ENCODE results near the gene BCAS3.
"Not testable (repeated sequence)": the region's sequence is repeated elsewhere in the genome, so short reads cannot be mapped to it uniquely, and the experiment has no call there.

Gene BCAS3

DNA sequence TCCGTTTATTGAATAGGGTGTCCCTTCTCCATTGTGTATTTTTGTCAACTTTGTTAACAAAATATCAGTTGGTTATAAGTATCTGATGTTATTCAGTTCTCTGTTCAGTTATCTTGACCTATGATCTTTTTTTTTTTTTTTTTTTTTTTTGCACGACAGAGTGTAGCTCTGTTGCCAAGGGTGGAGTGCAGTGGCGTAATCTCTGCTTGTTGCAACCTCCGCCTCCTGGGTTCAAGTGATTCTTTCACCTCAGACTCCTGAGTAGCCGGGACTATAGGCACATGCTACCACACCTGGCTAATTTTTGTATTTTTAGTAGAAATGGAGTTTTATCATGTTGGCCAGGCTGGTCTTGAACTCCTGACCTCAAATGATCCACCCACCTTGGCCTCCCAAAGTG is 215.8 kb downstream of the BCAS3 start:
- no peak for DNase-seq

DNA sequence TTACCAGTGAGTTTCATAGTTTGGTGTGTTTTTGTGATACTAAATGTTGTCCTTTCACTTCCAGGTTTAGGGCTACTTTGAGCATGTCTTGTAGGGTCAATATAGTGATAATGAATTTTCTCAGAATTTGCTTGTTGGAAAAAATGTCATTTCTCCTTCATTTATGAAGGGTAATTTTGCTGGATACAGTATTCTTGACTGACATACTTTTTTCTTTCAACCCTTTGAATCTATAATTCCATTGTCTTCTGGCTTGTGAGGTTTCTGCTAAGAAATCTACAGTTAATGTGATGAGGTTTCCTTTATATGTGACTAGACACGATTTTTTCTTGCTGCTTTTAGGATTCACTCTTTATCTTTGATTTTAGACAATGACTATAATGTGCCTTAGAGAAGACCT is 219.3 kb downstream of the BCAS3 start:
- no peak for DNase-seq

DNA sequence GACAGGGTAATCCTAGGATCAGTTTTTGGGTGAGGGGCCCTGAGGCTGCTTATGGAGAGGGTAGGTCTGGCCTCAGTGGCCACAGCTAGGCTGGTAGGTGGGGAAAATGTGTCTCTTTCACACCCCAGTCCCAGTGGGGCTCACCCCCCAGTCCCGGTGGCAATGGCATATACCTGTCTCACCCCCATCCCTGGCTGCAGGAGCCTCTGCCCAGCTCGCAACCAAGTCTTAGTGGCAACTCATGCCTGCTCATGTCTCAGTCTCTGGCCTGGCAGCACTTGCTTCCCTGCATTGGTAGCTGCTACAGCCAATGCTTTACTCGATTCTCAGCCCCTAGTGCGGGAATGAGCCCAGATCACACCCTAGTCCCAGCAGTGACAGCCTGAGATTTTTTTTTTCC is 221.5 kb downstream of the BCAS3 start:
- no peak for DNase-seq

DNA sequence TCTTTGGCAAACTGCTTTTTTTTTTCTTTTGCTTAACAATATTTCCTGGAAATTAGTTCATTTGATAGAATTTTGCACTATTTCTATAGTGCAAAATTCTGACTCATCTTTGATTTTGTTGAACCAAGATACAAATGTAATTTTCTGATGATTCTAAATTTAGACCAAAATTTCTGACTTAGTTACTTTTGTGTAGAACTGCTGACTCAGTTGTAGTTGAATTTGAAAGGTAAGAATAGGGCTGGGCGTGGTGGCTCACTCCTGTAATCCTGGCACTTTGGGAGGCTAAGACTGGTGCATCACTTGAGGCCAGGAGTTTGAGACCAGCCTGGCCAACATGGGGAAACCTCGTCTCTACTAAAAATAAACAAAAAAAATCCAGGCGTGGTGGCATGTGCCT is 223.0 kb downstream of the BCAS3 start:
- no peak for DNase-seq

DNA sequence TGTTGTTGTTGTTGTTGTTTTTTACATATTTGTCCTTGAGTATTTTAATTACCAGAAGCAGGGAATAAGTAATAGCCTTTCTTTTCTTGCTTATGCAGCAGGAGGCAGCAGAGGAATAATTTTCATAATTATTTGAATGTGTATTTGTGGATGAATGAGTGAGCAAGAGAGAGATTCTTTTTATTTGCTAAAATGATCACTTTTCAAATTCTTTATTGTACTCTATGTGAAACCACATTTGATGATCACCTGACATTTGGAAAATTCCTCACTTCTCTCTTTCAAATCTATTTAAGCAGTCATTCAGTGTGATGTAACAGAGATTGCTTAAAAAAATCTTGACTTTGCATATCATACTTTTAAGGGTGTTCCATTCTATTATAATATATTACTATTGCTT is 223.6 kb downstream of the BCAS3 start:
- DNase-seq, result no peak

DNA sequence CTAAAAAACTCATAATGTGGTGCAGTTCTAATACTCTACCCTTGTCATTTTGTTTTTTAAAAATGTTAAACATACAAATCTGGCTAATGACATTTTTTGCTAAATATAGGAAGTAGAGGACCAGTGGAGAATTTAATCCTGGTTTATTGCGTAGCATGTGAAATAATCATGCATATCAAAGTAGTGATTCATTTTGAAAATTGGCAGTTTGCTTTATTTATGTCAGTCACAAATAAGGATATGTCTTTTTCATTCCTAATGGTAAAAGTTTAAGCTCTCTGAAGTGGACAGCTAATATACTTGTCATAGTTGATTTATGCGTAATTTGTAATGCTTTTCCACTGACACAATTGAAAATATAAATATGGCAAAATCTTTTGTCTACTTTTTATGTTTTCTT is 224.2 kb downstream of the BCAS3 start:
- no peak for DNase-seq

DNA sequence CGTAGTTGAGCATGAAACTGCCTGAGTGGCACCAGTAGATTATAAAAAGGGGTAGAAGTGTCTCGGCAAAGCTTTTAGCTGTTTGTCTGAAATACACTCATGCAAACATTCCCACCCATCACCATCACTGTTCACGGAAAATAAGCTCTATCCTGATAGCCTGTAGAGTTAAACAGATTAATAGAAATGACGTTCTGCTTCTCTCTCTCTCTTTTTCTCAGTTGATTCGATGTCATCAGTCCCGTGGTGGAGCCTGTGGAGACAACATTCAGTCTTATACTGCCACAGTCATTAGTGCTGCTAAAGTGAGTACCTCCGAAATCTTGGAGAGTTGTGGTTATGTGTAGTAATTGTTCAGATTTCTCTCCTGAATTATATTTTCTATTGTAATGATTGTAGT is 224.7 kb downstream of the BCAS3 start:
- DNase-seq, result no peak

DNA sequence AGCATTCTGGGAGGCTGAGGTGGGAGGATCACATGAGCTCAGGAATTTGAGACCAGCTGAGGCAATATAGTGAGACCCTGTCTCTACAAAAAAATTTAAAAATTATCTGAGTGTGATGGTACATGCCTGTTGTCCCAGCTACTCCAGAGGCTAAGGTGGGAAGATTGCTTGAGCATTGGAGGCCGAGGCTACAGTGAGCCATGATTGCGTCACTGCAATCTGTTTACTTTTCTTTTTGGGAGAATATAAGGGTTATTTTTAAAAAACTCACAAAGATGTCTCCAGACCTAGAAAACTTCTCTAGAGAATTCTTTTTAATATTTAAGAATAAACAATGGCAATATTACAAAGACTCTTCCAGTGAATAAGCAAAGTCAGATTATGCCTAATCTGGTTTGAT is 226.9 kb downstream of the BCAS3 start:
- no peak for DNase-seq

DNA sequence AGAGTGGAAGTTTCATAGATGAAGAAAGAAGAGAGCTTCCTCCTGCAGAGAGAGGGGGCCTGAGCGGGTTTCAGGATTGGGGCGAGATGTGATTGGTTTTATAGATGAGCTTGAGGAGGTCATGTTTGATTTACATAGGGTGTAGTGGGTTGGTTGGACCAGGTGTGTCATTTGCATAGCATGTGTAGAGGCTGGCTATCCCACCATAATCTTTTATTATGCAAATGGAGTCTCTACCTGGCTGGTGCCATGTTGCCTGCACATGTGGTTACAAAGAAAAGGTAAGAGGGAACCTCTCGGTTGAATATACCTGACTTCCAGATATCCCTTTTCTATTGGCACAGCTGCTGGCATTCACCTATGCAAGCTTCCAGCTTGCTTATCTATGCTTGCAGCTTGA is 228.1 kb downstream of the BCAS3 start:
- DNase-seq, result no peak

DNA sequence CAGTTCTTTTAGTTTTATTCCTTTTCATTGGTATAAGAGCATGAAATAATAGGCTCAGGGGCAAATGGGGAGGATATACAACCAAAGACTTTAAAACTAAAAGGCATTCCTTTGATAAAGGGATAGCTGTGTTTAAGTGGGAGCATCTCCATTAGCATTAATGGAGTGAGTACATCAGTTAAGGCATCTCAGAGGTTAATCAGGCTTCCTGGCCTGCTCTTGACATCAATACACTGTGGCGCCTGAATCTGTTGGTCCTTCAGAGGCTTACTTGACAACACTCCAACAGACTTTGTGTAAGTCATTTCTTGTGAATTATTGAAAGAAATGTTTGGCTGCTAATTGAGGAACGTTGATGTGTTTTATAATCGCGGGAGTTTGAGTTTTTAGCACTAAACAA is 230.7 kb downstream of the BCAS3 start:
- DNase-seq, result no peak

DNA sequence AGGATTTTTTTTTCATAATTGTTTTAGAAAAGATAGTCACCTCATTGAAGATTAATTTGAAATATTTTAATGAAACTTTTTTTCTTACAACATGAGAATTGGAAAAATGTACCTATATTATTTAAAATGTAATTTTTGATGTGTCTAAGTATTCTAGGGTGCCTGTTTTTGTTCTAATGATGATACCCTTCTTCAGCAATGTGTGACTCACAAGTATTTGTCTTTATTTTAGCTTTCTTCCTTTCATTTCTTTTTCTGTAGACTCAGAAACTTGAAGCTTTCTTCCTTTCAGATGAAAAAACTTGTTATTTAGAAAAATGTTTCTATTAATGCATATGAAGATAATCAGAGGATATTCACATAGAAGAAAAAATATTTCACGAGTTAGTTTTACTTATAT is 231.8 kb downstream of the BCAS3 start:
- no peak for DNase-seq

DNA sequence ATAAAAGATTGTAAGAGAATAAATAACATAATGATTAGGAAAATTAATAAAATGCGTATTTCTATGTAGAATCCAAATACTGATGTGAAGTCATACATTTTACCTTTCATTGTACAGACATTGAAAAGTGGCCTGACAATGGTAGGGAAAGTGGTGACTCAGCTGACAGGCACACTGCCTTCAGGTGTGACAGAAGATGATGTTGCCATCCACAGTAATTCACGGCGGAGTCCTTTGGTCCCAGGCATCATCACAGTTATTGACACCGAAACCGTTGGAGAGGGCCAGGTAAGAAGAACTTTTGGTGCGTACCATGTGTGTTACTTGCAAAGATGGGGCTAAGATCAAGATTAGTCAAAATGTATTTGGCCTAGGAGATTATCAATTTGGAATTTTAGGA is 232.8 kb downstream of the BCAS3 start:
- no peak for DNase-seq

DNA sequence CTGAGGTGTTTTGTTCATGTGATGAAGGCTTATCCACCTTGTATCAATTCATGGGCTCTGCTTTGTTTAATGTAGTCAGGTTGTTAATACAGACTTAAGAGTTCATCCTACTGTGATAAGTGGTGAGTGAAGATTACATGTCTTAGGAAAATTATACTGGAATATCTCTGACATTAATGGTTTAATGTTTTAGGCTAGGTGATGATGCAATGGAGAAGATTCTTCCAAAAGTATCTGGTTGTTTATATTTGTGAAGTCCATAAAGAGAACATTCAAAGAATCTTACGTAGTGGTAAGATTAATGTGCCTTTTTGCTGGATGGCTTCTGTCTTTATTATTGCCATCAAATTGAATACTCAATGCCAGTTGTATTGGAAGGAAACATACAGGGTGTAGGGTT is 236.4 kb downstream of the BCAS3 start:
- DNase-seq, result no peak

DNA sequence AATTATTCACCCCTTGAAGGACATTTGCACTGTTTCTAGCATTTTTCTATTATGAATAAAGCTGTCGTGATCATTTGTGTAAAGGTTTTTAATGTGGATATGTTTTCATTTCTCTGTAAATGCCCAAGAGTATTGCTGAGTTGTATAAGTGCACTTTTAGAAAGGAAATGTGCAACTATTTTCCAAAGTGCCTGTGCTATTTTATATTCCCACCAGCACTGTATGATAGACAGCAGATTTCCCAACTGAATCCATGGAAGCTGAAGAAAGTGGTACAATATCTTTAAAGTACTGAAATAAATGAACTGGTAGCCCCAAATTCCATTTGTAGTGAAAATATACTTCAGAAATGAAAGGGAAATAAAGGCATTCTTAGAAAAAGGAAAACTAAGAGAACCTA is 238.4 kb downstream of the BCAS3 start:
- no peak for DNase-seq

DNA sequence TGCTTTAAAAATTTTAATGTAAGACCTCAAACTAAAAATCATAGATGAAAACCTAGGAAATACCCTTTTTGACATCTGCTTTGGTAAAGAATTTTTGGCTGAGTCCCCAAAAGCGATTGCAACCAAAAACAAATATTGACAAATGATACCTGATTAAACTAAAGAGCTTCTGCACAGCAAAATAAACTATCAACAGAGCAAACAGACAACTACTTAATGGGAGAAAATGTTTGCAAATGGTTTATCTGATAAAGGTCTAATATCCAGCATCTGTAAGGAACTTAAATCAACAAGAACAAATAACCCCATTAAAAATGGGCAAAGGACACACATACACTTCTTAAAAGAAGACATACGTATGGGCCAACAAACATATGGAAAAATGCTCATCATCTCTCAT is 242.5 kb downstream of the BCAS3 start:
- DNase-seq, result no peak

DNA sequence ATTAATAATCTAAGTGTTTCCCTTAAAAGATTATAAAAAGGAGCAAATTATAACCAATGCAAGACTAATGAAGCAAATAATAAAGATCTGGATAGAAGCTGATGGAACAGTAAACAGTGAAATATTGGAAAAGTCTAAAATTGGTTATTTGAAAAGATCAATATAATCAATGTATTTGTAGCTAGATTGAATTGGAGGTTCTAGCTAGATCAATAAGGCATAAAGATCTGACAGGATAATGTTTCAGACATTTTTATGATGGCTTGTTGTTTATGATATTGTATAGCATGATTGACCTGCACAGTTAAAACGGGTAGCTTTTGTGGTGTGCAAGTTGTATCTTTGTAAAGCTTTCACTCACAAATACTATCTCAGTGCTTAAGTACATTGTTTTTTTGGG is 245.3 kb downstream of the BCAS3 start:
- no peak for DNase-seq

DNA sequence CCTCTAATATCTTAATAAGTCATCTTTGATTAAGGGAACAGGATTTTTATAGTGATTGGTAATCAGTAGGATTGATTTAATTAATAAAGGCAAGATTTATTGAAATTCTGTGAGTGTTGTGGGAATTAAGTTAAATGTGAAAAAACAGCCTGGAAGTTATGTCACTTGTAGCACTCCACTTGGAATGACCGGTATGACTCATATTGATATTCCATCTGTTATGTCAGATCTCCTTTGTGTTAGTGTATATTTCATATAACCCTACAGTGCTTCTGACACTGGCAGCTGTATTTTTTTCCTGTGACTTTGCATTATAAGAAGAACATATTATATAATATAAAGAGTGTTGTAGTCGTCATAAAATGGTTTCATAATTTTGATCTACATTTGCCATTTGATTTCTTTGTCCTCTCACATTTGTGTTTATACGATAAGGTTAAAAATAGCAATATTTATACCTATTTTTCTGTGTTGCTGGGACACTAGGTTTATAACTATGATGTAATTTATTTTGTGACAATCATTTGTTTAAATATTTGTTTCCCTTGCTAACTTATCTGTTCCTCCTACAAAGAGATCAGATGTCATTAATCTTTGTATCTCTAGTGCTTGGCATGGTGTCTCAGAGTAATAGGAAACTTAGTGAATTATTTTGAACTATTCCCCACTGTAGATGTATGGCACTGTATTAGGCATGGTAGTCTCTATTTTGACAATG is 249.0 kb downstream of the BCAS3 start:
- no peak for DNase-seq

DNA sequence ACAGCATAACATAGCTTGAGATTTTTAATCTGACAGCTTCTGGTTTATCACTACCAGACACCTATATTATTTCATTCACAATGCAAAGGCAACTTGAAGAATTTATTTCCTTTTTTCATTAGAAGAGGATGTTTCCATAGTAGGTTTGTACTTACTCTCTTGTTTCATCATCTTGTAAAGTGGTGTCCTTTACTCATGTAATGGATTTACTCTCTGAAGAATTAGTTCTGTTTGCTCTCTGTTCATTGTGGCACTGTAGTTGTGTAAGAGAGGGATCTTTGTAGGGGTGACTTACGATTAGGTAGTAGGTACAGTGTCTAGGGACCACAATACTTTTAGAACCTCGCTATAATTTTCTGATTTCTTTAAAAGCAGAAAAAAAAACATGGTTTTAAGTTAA is 256.1 kb downstream of the BCAS3 start:
- DNase-seq, result no peak

DNA sequence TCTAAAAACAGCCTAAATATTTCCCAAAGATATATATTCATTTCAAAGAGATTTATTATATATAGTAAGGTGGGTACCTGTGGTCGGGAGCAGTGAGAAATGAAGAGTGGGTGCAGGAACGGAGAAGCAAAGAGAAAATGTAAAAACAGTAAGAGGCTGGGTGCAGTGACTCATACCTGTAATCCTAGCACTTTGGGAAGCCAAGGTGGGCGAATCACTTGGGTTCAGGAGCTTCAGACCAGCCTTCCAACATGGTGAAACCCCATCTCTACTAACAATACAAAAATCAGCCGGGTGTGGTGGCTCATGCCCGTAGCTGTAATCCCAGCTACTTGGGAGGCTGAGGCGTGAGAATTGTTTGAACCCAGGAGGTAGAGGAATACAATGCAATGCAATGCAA is 257.1 kb downstream of the BCAS3 start:
- DNase-seq, result no peak

DNA sequence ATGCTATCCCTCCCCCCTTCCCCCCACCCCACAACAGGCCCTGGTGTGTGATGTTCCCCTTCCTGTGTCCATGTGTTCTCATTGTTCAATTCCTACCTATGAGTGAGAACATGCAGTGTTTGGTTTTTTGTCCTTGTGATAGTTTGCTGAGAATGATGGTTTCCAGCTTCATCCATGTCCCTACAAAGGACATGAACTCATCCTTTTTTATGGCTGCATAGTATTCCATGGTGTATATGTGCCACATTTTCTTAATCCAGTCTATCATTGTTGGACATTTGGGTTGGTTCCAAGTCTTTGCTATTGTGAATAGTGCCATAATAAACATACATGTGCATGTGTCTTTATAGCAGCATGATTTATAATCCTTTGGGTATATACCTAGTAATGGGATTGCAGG is 258.3 kb downstream of the BCAS3 start:
- DNase-seq, result not testable (repeated sequence)

DNA sequence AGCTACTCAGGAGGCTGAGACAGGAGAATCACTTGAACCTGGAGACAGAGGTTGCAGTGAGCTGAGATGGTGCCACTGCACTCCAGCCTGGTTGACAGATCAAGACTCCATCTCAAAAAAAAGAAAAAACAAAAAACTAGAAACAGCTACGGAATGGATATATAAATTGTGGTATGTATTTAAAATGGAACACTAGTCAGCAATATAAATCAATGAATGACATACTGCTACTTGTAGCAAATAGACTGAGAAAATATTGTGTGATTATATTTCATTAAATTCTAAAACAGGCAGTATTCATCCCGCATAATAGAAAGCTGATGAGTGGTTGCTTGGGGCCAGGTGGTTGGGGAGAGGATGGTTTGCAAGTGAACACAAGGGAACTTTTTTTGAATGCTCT is 261.7 kb downstream of the BCAS3 start:
- DNase-seq, result no peak

DNA sequence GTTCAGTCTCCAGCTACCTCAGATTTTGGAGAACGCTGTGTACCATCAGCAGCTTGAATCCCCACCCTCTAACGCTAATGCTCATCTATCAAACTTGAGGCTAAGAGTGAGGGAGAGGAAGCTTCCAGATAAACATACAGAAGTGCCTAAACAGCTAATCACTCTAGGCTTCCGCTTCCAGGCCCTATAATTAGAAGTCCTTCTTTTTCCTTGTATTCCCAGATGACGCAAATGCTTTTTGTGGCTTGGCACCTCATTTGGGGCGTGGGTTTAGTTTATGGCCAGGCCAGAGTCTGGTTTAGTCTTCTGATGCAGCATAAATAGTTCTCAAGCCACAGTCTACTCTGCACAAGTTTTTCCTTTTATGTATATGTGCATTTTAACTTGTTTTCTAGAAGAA is 263.4 kb downstream of the BCAS3 start:
- DNase-seq, result no peak

DNA sequence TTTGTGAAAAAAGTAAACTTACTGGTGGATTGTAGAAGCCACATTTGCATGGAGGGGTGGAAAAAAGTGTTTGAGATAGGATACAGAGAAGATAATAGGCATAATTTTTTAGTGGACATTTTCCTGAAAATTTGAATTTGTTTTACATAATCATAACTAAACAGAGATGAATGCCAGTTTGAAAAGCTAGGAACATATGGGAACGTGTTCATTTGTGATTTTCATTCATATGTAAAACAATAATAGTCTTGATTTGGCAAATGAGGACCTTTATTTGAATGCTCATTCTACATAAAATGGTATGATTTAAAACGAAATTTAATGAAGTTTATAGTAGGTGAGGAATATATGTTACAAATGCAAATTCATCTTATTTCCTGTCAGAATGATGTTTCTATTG is 263.9 kb downstream of the BCAS3 start:
- DNase-seq, result no peak

DNA sequence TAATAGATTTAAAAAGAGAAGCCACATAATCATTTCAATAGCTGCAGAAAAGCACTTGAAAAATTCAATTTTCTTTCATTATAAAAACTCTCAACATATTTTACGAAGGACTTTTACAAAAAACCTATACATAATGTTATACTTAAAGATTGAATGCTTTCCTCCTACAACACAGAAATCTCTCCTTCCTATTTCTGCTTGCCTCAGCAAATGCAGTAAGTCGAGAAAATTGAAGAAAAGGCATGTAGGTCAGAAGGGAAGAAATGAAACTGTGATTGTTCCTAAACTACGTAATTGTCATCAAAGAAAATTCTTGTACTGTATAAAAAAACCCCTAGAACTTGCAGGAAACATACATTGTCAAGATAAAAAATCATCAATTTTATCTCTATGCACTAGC is 267.1 kb downstream of the BCAS3 start:
- no peak for DNase-seq

DNA sequence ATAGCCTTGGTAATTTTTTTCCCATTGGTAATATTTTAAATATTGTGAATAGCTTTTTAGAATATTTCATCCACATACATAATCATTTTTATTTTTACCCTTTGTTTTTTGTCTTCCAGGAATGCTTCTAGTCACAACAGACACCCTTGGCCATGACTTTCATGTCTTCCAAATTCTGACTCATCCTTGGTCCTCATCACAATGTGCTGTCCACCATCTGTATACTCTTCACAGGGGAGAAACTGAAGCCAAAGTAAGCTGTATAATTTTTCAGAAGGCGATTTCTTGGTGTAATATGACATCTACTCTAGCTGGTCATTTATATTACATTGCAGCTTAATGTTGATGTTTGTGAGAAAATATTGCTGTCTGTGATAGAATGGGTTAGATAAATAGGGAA is 269.4 kb downstream of the BCAS3 start:
- DNase-seq, result no peak

DNA sequence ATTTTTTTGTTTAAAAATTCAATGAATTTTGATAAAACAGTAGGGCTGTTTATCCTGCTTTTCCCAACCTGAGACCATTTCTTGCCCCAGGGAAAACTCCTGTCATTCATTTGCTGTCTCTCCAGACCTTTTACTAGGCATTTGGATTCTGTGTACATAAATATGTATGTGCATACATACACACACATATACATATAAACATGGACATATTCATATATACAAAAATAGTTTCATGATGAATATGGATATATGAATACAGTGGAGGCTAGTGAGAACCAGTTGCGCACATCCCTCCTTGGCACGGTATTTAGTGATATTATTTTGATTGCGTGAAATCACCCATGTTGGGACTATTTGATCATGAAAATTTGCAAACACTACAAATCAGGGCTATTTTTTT is 269.9 kb downstream of the BCAS3 start:
- DNase-seq, result no peak
